GM12801 (cell line): ENCODE data around the gene GUCD1.

ENCODE experiments used
- CTCF ChIP-seq: IDR thresholded peaks from one replicate; pipeline ENCODE4 v1.5.1; 2011; ENCODE audit warnings: control low read depth; ENCODE audit not compliant: insufficient read length; ENCODE audit errors: extremely low read depth

GUCD1 gene

GRCh38 chr22:24548812-24549211 lies 6.1 kb downstream of the GUCD1 start:
- TF ChIP-seq CTCF: no peak

- TF ChIP-seq CTCF: no peak
Observed at GRCh38 chr22:24543679-24544243, 11.2 kb downstream of the GUCD1 start.

- no peak for TF ChIP-seq CTCF
Observed at GRCh38 chr22:24543185-24543601, 11.7 kb downstream of the GUCD1 start.

GRCh38 chr22:24542641-24543040 lies 12.3 kb downstream of the GUCD1 start:
- no peak for TF ChIP-seq CTCF

- no peak for TF ChIP-seq CTCF
Observed at GRCh38 chr22:24541681-24542515, 13.0 kb downstream of the GUCD1 start.

GRCh38 chr22:24540470-24540869 lies 14.5 kb downstream of the GUCD1 start:
- TF ChIP-seq CTCF: no peak

- TF ChIP-seq CTCF: no peak
Observed at GRCh38 chr22:24536089-24536488, 18.8 kb downstream of the GUCD1 start.
